IMR-90 (cell line): ENCODE measurements around the gene ERBB4. TPM values are rescaled to one million over a fixed set of nuclear protein-coding genes. Genes with fewer than 3 reads are reported as not detected.

ENCODE experiments used
- ATAC-seq: fragments of 200-7000 bp; cut with Tn5 transposase; 2 replicates; pipeline ENCODE4 v1.9.1; 2020; ENCODE audit warnings: low read depth, mild to moderate bottlenecking, moderate library complexity
- BruUV-seq: library from RNA; stranded (reverse); fragments of 400-500 nt; replicated peaks from 2 replicates; lab custom pipeline; 2021; lab: Mats Ljungman, UMichigan
- CTCF ChIA-PET: fragments of 300-600 bp; formaldehyde crosslinking; extraction: SDS; loops from one replicate; lab custom pipeline; 2021; ENCODE audit warnings: antibody characterized with exemption; lab: Yijun Ruan, JAX
- POLR2A ChIA-PET: fragments of 300-600 bp; sonication (Branson Sonifier 250); formaldehyde crosslinking; loops from one replicate; lab custom pipeline; 2022; ENCODE audit warnings: antibody characterized with exemption; ENCODE audit not compliant: unreplicated experiment; lab: Charles Lee
- DNase-seq: peaks from one replicate; pipeline ENCODE4 v3.0.0; 2013
- H2AFZ ChIP-seq: replicated peaks from 2 replicates; pipeline ENCODE3; 2013; ENCODE audit warnings: low read length, mild to moderate bottlenecking; ENCODE audit not compliant: poor library complexity
- H2AK5ac ChIP-seq: 2 replicates; pipeline ENCODE4 v1.6.1; 2013; ENCODE audit warnings: low read depth, low read length, inconsistent platforms
- H2AK9ac ChIP-seq: replicated peaks from 2 replicates; pipeline ENCODE3; 2013; ENCODE audit warnings: mild to moderate bottlenecking, low read depth, low read length, moderate library complexity; ENCODE audit not compliant: poor library complexity
- H2BK120ac ChIP-seq: 2 replicates; pipeline ENCODE4 v1.6.1; 2013; ENCODE audit warnings: low read depth, low read length, inconsistent platforms
- H2BK15ac ChIP-seq: 3 replicates; pipeline ENCODE4 v1.6.1; 2013; ENCODE audit warnings: low read depth, low read length, inconsistent platforms
- H2BK20ac ChIP-seq: 2 replicates; pipeline ENCODE4 v1.6.1; 2013; ENCODE audit warnings: low read depth, mild to moderate bottlenecking, inconsistent platforms, low read length, moderate library complexity
- H2BK5ac ChIP-seq: 2 replicates; pipeline ENCODE4 v1.6.1; 2013; ENCODE audit warnings: mild to moderate bottlenecking, low read depth, low read length, inconsistent platforms; ENCODE audit not compliant: poor library complexity, severe bottlenecking
- H3K14ac ChIP-seq: replicated peaks from 2 replicates; pipeline ENCODE4 v1.6.1; 2013; ENCODE audit warnings: low read depth, low read length, inconsistent platforms
- H3K18ac ChIP-seq: 2 replicates; pipeline ENCODE4 v1.6.1; 2013; ENCODE audit warnings: low read depth, low read length, control low read depth
- H3K23ac ChIP-seq: 2 replicates; pipeline ENCODE4 v1.6.1; 2013; ENCODE audit warnings: low read depth, low read length, inconsistent platforms
- H3K27ac ChIP-seq: 2 replicates; pipeline ENCODE4 v1.5.1; 2013; ENCODE audit warnings: mild to moderate bottlenecking, control low read depth, low read length; ENCODE audit not compliant: insufficient read depth
- H3K27me3 ChIP-seq: 2 replicates; pipeline ENCODE4 v1.6.1; 2013; ENCODE audit warnings: low read length; ENCODE audit not compliant: control insufficient read depth, insufficient read depth
- H3K36me3 ChIP-seq: 2 replicates; pipeline ENCODE4 v1.6.1; 2013; ENCODE audit warnings: low read length, mixed read lengths; ENCODE audit not compliant: control insufficient read depth, insufficient read depth
- H3K4ac ChIP-seq: 2 replicates; pipeline ENCODE4 v1.6.1; 2013; ENCODE audit warnings: low read depth, low read length, inconsistent platforms
- H3K4me1 ChIP-seq: 2 replicates; pipeline ENCODE4 v1.6.1; 2013; ENCODE audit warnings: low read length, mixed read lengths; ENCODE audit not compliant: control insufficient read depth, insufficient read depth
- H3K4me2 ChIP-seq: 2 replicates; pipeline ENCODE4 v1.6.1; 2013; ENCODE audit warnings: low read depth, mild to moderate bottlenecking, control low read depth, low read length, moderate library complexity
- H3K4me3 ChIP-seq: 2 replicates; pipeline ENCODE4 v1.5.1; 2013; ENCODE audit warnings: low read depth, mild to moderate bottlenecking, control low read depth, low read length, moderate library complexity; ENCODE audit not compliant: insufficient read depth
- H3K56ac ChIP-seq: 2 replicates; pipeline ENCODE4 v1.6.1; 2013; ENCODE audit warnings: low read length, inconsistent platforms; ENCODE audit not compliant: insufficient read depth; ENCODE audit errors: extremely low read depth
- H3K79me1 ChIP-seq, 2 experiments: 2 replicates each; pipeline ENCODE4 v1.6.1; 2013; ENCODE audit warnings: low read length in 2 of 2, inconsistent platforms in 1 of 2, low read depth in 1 of 2
- H3K9ac ChIP-seq: 2 replicates; pipeline ENCODE4 v1.6.1; 2013; ENCODE audit warnings: low read depth, low read length, control low read depth
- H3K9me1 ChIP-seq: 2 replicates; pipeline ENCODE4 v1.6.1; 2013; ENCODE audit warnings: low read length, inconsistent platforms; ENCODE audit not compliant: insufficient read depth
- H3K9me3 ChIP-seq: 2 replicates; pipeline ENCODE4 v1.6.1; 2013; ENCODE audit warnings: low read length; ENCODE audit not compliant: control insufficient read depth, insufficient read depth
- H4K20me1 ChIP-seq: 2 replicates; pipeline ENCODE4 v1.6.1; 2013; ENCODE audit warnings: low read length, inconsistent platforms; ENCODE audit not compliant: insufficient read depth
- H4K5ac ChIP-seq: 2 replicates; pipeline ENCODE4 v1.6.1; 2013; ENCODE audit warnings: mild to moderate bottlenecking, low read depth, low read length, control low read depth
- H4K8ac ChIP-seq, 2 experiments: 2 replicates each; pipeline ENCODE4 v1.6.1; 2013; ENCODE audit warnings: low read depth in 2 of 2, low read length in 2 of 2, control low read depth in 1 of 2, inconsistent platforms in 1 of 2
- H4K91ac ChIP-seq: 2 replicates; pipeline ENCODE4 v1.6.1; 2013; ENCODE audit warnings: low read depth, low read length, inconsistent platforms; ENCODE audit not compliant: insufficient read depth
- BHLHE40 ChIP-seq: fragments of 150-350 bp; IDR thresholded peaks from 2 replicates; pipeline ENCODE4 v1.6.1; 2016; ENCODE audit warnings: mild to moderate bottlenecking, low read depth, low read length
- CEBPB ChIP-seq: IDR thresholded peaks from 2 replicates; pipeline ENCODE4 v1.6.1; 2012; ENCODE audit warnings: low read depth, low read length, improper control_type of control experiment
- CHD1 ChIP-seq: IDR thresholded peaks from 2 replicates; pipeline ENCODE4 v1.6.1; 2012; ENCODE audit warnings: low read depth, low read length, improper control_type of control experiment
- ELK1 ChIP-seq: fragments of 150-350 bp; IDR thresholded peaks from 2 replicates; pipeline ENCODE4 v1.6.1; 2016; ENCODE audit warnings: low read depth, mild to moderate bottlenecking, low read length, moderate library complexity, borderline replicate concordance
- FOS ChIP-seq: fragments of 150-350 bp; IDR thresholded peaks from 2 replicates; pipeline ENCODE4 v1.6.1; 2016; ENCODE audit warnings: low read depth, low read length
- MAFK ChIP-seq: IDR thresholded peaks from 2 replicates; pipeline ENCODE4 v1.6.1; 2012; ENCODE audit warnings: low read depth, low read length, improper control_type of control experiment
- MAZ ChIP-seq: IDR thresholded peaks from 2 replicates; pipeline ENCODE4 v1.6.1; 2012; ENCODE audit warnings: low read depth, mild to moderate bottlenecking, low read length, improper control_type of control experiment, moderate library complexity, borderline replicate concordance
- MXI1 ChIP-seq: IDR thresholded peaks from 2 replicates; pipeline ENCODE4 v1.6.1; 2012; ENCODE audit warnings: low read depth, mild to moderate bottlenecking, low read length, moderate library complexity, borderline replicate concordance
- NFE2L2 ChIP-seq: fragments of 150-350 bp; IDR thresholded peaks from 2 replicates; pipeline ENCODE4 v1.6.1; 2016; ENCODE audit warnings: low read depth, mild to moderate bottlenecking, low read length
- POLR2A ChIP-seq: IDR thresholded peaks from 2 replicates; pipeline ENCODE4 v1.6.1; 2012; ENCODE audit warnings: mild to moderate bottlenecking, low read depth, low read length
- RAD21 ChIP-seq: IDR thresholded peaks from 2 replicates; pipeline ENCODE4 v1.6.1; 2012; ENCODE audit warnings: low read length, improper control_type of control experiment
- RCOR1 ChIP-seq: IDR thresholded peaks from 2 replicates; pipeline ENCODE4 v1.6.1; 2012; ENCODE audit warnings: mild to moderate bottlenecking, low read length, improper control_type of control experiment; ENCODE audit not compliant: insufficient replicate concordance
- RFX5 ChIP-seq: IDR thresholded peaks from 2 replicates; pipeline ENCODE4 v1.8.0; 2012; ENCODE audit warnings: low read depth, mild to moderate bottlenecking, low read length, moderate library complexity
- SMC3 ChIP-seq: fragments of 150-350 bp; IDR thresholded peaks from 2 replicates; pipeline ENCODE4 v1.6.1; 2016; ENCODE audit warnings: low read depth, mild to moderate bottlenecking, antibody characterized with exemption, low read length, moderate library complexity
- WGBS, 2 experiments: methylation state at CpG; one replicate each; pipeline versions ENCODE4 v1.1.5 to v1.1.7; 2013; ENCODE audit warnings: missing lambda C conversion rate in 2 of 2; ENCODE audit not compliant: insufficient read length in 1 of 2; ENCODE audit errors: extremely low coverage in 2 of 2; 5-methylcytosine and 5-hydroxymethylcytosine counted together
- dilution Hi-C: fragments of 300-500 bp; cut with HindIII; formaldehyde crosslinking; loops from one replicate; pipeline ENCODE4 v1.14.3; 2018; ENCODE audit warnings: low sequenced_read_pairs; ENCODE audit not compliant: unreplicated experiment
- in situ Hi-C: fragments of 300-500 bp; cut with MboI; formaldehyde crosslinking; loops from 3 replicates; pipeline ENCODE4 v1.14.3; 2019; ENCODE audit warnings: low sequenced_read_pairs, inconsistent platforms, mixed read lengths
- intact Hi-C: fragments of 100-400 bp; cut with micrococcal nuclease; formaldehyde crosslinking; loops from 2 replicates; pipeline ENCODE4 v1.10.0; 2022
- polyA plus RNA-seq, 3 experiments: library from polyadenylated mRNA; depleted of rRNA; stranded (reverse); fragments of >200 nt; gene quantifications; 2 replicates each; pipeline ENCODE4 v1.2.3, GENCODE V29; 2012; ENCODE audit warnings: low replicate concordance in 1 of 3
- total RNA-seq: library from RNA; depleted of rRNA; stranded (reverse); fragments of >200 nt; gene quantifications from 2 replicates; pipeline ENCODE4 v1.2.3, GENCODE V29; 2012
- TF ChIP-seq, protein P1 (sequence below): fragments of 150-350 bp; IDR thresholded peaks from 2 replicates; pipeline ENCODE4 v1.6.1; 2017; ENCODE audit warnings: mild to moderate bottlenecking, antibody characterized with exemption, low read length, low read depth
- TF ChIP-seq, protein P2 (sequence below): conservative IDR thresholded peaks from 2 replicates; pipeline ENCODE4 v1.5.1; 2012; ENCODE audit warnings: mild to moderate bottlenecking, low read depth, low read length, improper control_type of control experiment

The ERBB4 gene
- total and polyA plus RNA-seq, 2 of the 4 experiments (the other 2 are of a cell fraction): not detected

DNA sequence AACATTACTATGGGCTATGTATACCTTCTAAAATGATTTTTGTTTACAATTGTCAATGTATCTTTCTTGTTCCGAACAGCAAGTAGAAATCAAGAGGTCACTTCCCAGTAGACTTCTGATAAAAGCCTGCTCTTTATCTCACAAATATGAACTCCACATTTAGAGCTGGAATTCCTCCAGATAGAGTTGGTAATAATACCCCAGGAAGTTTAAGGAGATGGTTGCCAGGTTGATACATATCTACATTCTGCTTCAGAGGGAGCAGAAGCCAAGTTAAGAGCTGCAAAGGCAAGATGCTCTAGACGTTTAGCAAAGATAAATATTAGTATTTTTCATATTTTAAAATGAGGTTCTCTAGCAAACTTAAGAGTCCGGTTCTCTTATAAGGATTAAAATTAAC, 267.0 kb downstream of the ERBB4 start:
- H4K5ac ChIP-seq: no peak overlapping the region
- H3K18ac ChIP-seq: no peak overlapping the region
- H4K8ac ChIP-seq: no peak overlapping the region
- dilution Hi-C loops: no loop called here
- no peak overlapping the region for H3K14ac ChIP-seq
- no peak overlapping the region for H4K91ac ChIP-seq
- no peak overlapping the region for H3K56ac ChIP-seq
- H3K9ac ChIP-seq: no peak overlapping the region
- no peaks in the 10 kb centered on the region for H3K9me3 ChIP-seq
- H2BK120ac ChIP-seq: no peak overlapping the region
- H2BK15ac ChIP-seq: no peak overlapping the region
- no peak overlapping the region for H3K4me3 ChIP-seq
- no peaks in the 10 kb centered on the region for H3K27me3 ChIP-seq
- ATAC-seq (no peak), DNase-seq (no peak)
- no peaks in the 10 kb centered on the region for H3K36me3 ChIP-seq
- no peak overlapping the region for H3K4me2 ChIP-seq
- no TSS peak for BruUV-seq
- no peaks in the 10 kb centered on the region for H4K20me1 ChIP-seq
- no peak overlapping the region for H2BK20ac ChIP-seq
- H3K4me1 ChIP-seq: no peaks in the 10 kb centered on the region
- no peak overlapping the region for H2AK9ac ChIP-seq
- H2BK5ac ChIP-seq: no peak overlapping the region
- TF ChIP-seq RFX5 (no peak), BHLHE40 (no peak), ELK1 (no peak), FOS (no peak), RCOR1 (no peak), RAD21 (no peak), POLR2A (no peak), MAZ (no peak), MAFK (no peak), CHD1 (no peak), NFE2L2 (no peak), CEBPB (no peak), SMC3 (no peak), MXI1 (no peak)
- TF ChIP-seq, protein P1, sequence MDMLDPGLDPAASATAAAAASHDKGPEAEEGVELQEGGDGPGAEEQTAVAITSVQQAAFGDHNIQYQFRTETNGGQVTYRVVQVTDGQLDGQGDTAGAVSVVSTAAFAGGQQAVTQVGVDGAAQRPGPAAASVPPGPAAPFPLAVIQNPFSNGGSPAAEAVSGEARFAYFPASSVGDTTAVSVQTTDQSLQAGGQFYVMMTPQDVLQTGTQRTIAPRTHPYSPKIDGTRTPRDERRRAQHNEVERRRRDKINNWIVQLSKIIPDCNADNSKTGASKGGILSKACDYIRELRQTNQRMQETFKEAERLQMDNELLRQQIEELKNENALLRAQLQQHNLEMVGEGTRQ: no peak
- TF ChIP-seq, protein P2, sequence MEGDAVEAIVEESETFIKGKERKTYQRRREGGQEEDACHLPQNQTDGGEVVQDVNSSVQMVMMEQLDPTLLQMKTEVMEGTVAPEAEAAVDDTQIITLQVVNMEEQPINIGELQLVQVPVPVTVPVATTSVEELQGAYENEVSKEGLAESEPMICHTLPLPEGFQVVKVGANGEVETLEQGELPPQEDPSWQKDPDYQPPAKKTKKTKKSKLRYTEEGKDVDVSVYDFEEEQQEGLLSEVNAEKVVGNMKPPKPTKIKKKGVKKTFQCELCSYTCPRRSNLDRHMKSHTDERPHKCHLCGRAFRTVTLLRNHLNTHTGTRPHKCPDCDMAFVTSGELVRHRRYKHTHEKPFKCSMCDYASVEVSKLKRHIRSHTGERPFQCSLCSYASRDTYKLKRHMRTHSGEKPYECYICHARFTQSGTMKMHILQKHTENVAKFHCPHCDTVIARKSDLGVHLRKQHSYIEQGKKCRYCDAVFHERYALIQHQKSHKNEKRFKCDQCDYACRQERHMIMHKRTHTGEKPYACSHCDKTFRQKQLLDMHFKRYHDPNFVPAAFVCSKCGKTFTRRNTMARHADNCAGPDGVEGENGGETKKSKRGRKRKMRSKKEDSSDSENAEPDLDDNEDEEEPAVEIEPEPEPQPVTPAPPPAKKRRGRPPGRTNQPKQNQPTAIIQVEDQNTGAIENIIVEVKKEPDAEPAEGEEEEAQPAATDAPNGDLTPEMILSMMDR: no peak
- no peaks in the 10 kb centered on the region for H3K9me1 ChIP-seq
- H3K23ac ChIP-seq: no peak overlapping the region
- H2AK5ac ChIP-seq: no peak overlapping the region
- H3K79me1 ChIP-seq: no peaks in the 10 kb centered on the region
- CTCF ChIA-PET: no interaction called here
- H3K27ac ChIP-seq: no peak overlapping the region
- WGBS, 2 experiments: no CpG with 5 or more reads among the region's 3 CpGs
- intact Hi-C loops: no loop called here
- POLR2A ChIA-PET: no interaction called here
- no peak overlapping the region for H3K4ac ChIP-seq
- no peak overlapping the region for H2AFZ ChIP-seq
- in situ Hi-C loops: no loop called here
